ENCODE measurements around the gene CDCA8. TPM values are rescaled to one million over a fixed set of nuclear protein-coding genes. Genes with fewer than 3 reads are reported as not detected.
"Not testable (repeated sequence)": the region's sequence is repeated elsewhere in the genome, so short reads cannot be mapped to it uniquely, and the experiment has no call there.

The CDCA8 gene
- total RNA-seq, 1 donor from 2014 or later: 41.2 TPM

DNA sequence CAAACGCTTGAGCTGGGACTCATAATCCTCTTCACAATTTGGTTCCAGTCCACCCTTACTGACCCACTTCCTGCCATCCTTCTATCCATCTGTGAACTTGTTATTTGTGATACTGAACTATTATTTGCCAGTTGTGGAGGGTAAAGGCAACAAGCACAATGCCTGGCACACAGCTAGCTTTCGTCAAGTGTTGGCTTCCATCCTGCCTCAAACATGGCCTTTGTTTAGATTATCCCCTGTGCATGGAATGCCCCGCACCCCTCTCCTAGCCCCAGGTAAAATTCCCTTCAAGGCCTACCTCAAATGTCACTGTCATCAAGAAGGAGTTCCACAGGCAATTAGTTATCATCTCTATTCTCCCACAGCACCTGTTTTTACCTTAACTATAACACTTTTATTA is 11.4 kb upstream of the CDCA8 start:
- Mint-ChIP-seq H3K9me3 (no peaks in the 10 kb centered on the region), H3K4me3 (ENCODE audit: low read depth) (no peak overlapping the region), H3K27ac (no peak overlapping the region), H3K27me3 (ENCODE audit: low read depth) (peaks cover 5% of the 10 kb centered on the region), H3K4me1 (ENCODE audit: low read depth) (peaks cover 6% of the 10 kb centered on the region), H3K36me3 (ENCODE audit: low read depth) (peaks cover 30% of the 10 kb centered on the region)
- DNase-seq (ENCODE audit: low spot score): no peak
- intact Hi-C loops (cut with micrococcal nuclease): no loop called here

DNA sequence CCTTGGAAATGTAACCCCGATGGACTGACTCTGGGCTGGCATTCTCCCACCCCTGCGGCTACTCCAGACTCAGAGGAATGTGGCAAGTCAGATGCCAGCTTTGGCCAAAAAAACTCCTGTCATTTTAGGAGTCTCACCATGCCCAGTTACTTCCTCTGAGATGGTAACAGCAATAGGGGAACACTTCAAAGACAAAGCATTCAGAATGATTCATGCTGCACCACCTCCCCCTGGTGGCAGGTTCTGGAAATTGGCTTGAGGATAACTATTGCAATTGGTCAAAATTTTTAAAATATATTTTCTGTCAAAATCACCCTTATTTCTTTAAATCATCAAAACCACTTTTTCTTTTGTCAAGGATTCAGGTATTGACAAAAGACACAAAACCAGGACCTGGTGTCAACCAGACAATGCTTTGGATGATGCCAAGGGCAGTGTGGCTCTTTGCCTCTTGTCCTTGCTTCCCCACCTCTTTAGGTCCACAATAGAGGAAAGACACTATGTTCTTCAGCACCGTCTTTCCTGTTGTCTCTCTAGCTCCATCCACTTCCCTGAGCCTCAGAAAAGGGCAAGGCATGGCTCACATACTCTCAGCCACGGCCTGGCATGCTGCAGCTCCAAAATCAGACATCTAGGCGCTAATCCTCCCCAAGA is 9.9 kb upstream of the CDCA8 start:
- intact Hi-C loops (cut with micrococcal nuclease): loop anchor here (1.0 to 2.0 kb wide), 3 partner anchors 79 to 122 kb away; partner anchors contain the start of gene GNL2
- no peak overlapping the region for H3K4me3 Mint-ChIP-seq (ENCODE audit: low read depth)
- H3K27me3 Mint-ChIP-seq (ENCODE audit: low read depth): no peaks in the 10 kb centered on the region
- H3K36me3 Mint-ChIP-seq (ENCODE audit: low read depth): peaks cover 40% of the 10 kb centered on the region
- no peak overlapping the region for H3K27ac Mint-ChIP-seq
- peaks cover 3% of the 10 kb centered on the region for H3K4me1 Mint-ChIP-seq (ENCODE audit: low read depth)
- peak; percentile 56 for DNase-seq (ENCODE audit: low spot score)
- no peaks in the 10 kb centered on the region for H3K9me3 Mint-ChIP-seq

DNA sequence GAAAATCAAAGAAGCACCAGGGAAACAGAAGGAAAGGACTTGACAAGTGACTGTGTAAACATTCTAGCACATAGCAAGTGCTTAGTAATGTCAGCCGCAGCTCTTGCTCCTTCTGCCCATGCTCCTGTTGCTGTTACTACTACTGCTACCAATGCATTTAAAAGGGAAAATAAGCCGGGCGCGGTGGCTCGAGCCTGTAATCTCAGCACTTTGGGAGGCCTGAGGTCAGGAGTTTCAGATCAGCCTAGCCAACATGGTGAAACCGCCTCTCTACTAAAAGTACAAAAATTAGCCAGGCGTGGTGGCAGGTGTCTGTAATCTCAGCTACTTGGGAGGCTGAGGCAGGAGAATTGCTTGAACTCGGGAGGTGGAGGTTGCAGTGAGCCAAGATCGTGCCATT is 8.1 kb upstream of the CDCA8 start:
- H3K9me3 Mint-ChIP-seq; H3K27ac Mint-ChIP-seq; intact Hi-C loops (cut with micrococcal nuclease); H3K27me3 Mint-ChIP-seq (ENCODE audit: low read depth); DNase-seq (ENCODE audit: low spot score); H3K4me3 Mint-ChIP-seq (ENCODE audit: low read depth): not testable (repeated sequence)
- Mint-ChIP-seq H3K4me1 (ENCODE audit: low read depth) (peaks cover 11% of the 10 kb centered on the region), H3K36me3 (ENCODE audit: low read depth) (peaks cover 49% of the 10 kb centered on the region)

- Mint-ChIP-seq H3K9me3 (no peaks in the 10 kb centered on the region), H3K36me3 (ENCODE audit: low read depth) (peaks cover 57% of the 10 kb centered on the region), H3K27me3 (ENCODE audit: low read depth) (no peaks in the 10 kb centered on the region), H3K4me1 (ENCODE audit: low read depth) (peaks cover 19% of the 10 kb centered on the region), H3K27ac (no peak overlapping the region), H3K4me3 (ENCODE audit: low read depth) (no peak overlapping the region)
- intact Hi-C loops (cut with micrococcal nuclease): loop anchor here (5.0 kb wide), 1 partner anchor 228 kb away; no protein-coding TSS in a partner anchor
- DNase-seq (ENCODE audit: low spot score): no peak
Observed at GRCh38 chr1:37685722-37686121, 6.6 kb upstream of the CDCA8 start.

GRCh38 chr1:37687764-37688163 is 4.6 kb upstream of the CDCA8 start:
- not testable (repeated sequence) for H3K27me3 Mint-ChIP-seq (ENCODE audit: low read depth); DNase-seq (ENCODE audit: low spot score); H3K27ac Mint-ChIP-seq; H3K4me3 Mint-ChIP-seq (ENCODE audit: low read depth); H3K9me3 Mint-ChIP-seq
- intact Hi-C loops (cut with micrococcal nuclease): loop anchor here (5.0 kb wide), 1 partner anchor 230 kb away; no protein-coding TSS in a partner anchor
- Mint-ChIP-seq H3K4me1 (ENCODE audit: low read depth) (peaks cover 26% of the 10 kb centered on the region), H3K36me3 (ENCODE audit: low read depth) (peaks cover 57% of the 10 kb centered on the region)

GRCh38 chr1:37688926-37689325 is 3.4 kb upstream of the CDCA8 start:
- no peaks in the 10 kb centered on the region for H3K27me3 Mint-ChIP-seq (ENCODE audit: low read depth)
- no peak overlapping the region for H3K27ac Mint-ChIP-seq
- DNase-seq (ENCODE audit: low spot score): no peak
- intact Hi-C loops (cut with micrococcal nuclease): loop anchor here (5.0 kb wide), 1 partner anchor 232 kb away; no protein-coding TSS in a partner anchor
- peaks cover 48% of the 10 kb centered on the region for H3K36me3 Mint-ChIP-seq (ENCODE audit: low read depth)
- H3K9me3 Mint-ChIP-seq: no peaks in the 10 kb centered on the region
- H3K4me1 Mint-ChIP-seq (ENCODE audit: low read depth): peaks cover 26% of the 10 kb centered on the region
- H3K4me3 Mint-ChIP-seq (ENCODE audit: low read depth): peak overlapping the region; percentile 94

- H3K4me1 Mint-ChIP-seq (ENCODE audit: low read depth): peaks cover 32% of the 10 kb centered on the region
- peak; percentile 26 for DNase-seq (ENCODE audit: low spot score)
- no peaks in the 10 kb centered on the region for H3K9me3 Mint-ChIP-seq
- H3K36me3 Mint-ChIP-seq (ENCODE audit: low read depth): peaks cover 48% of the 10 kb centered on the region
- peak overlapping the region; percentile 94 for H3K4me3 Mint-ChIP-seq (ENCODE audit: low read depth)
- H3K27me3 Mint-ChIP-seq (ENCODE audit: low read depth): no peaks in the 10 kb centered on the region
- peak overlapping the region; percentile 87 for H3K27ac Mint-ChIP-seq
- intact Hi-C loops (cut with micrococcal nuclease): loop anchor here (2.0 to 5.0 kb wide), 5 partner anchors 95 to 301 kb away; partner anchors contain the start of genes MTF1, SF3A3 and SNIP1
Observed at GRCh38 chr1:37691497-37692077, 729 bp upstream of the CDCA8 start.

- Mint-ChIP-seq H3K4me1 (ENCODE audit: low read depth) (peaks cover 39% of the 10 kb centered on the region), H3K27ac (peak overlapping the region; percentile 87), H3K4me3 (ENCODE audit: low read depth) (peak overlapping the region; percentile 94)
Observed at GRCh38 chr1:37692834-37693175, 489 bp downstream of the CDCA8 start.

GRCh38 chr1:37697090-37697489 is 4.8 kb downstream of the CDCA8 start:
- Mint-ChIP-seq H3K27ac (no peak overlapping the region), H3K4me3 (ENCODE audit: low read depth) (no peak overlapping the region), H3K36me3 (ENCODE audit: low read depth) (peaks cover 70% of the 10 kb centered on the region), H3K9me3 (no peaks in the 10 kb centered on the region), H3K4me1 (ENCODE audit: low read depth) (peaks cover 23% of the 10 kb centered on the region), H3K27me3 (ENCODE audit: low read depth) (no peaks in the 10 kb centered on the region)
- no peak for DNase-seq (ENCODE audit: low spot score)
- intact Hi-C loops (cut with micrococcal nuclease): no loop called here

More at GRCh38 chr1:37692834-37693175, 489 bp downstream of the CDCA8 start:
- intact Hi-C loops (cut with micrococcal nuclease): loop anchor here (5.0 kb wide), 2 partner anchors 216 to 299 kb away; partner anchors contain the start of gene SF3A3
- Mint-ChIP-seq H3K36me3 (ENCODE audit: low read depth) (peaks cover 52% of the 10 kb centered on the region), H3K9me3 (no peaks in the 10 kb centered on the region), H3K27me3 (ENCODE audit: low read depth) (no peaks in the 10 kb centered on the region)
- DNase-seq (ENCODE audit: low spot score): no peak

DNA sequence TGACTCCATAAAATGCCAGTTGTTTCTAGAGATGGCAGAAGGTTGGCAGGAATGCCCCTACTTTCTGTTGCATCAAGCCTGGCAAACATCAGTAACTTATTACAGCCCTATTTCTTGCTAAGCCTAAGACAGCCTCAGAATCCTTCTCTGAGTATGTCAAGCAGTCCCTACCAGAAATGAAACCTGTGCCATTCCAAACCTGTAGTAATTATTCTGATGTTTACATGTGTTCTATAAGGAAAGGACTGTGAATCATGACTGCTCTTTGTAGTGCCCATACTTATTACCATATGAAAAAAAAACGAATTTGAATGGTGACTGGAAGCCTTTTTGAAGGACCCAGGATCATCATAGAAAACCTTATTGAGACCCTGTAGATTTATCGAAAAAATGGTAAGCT is 5.4 kb downstream of the CDCA8 start:
- H3K27ac Mint-ChIP-seq: peak overlapping the region; percentile 46
- peaks cover 70% of the 10 kb centered on the region for H3K36me3 Mint-ChIP-seq (ENCODE audit: low read depth)
- intact Hi-C loops (cut with micrococcal nuclease): no loop called here
- no peak for DNase-seq (ENCODE audit: low spot score)
- no peaks in the 10 kb centered on the region for H3K27me3 Mint-ChIP-seq (ENCODE audit: low read depth)
- no peaks in the 10 kb centered on the region for H3K9me3 Mint-ChIP-seq
- peaks cover 23% of the 10 kb centered on the region for H3K4me1 Mint-ChIP-seq (ENCODE audit: low read depth)
- no peak overlapping the region for H3K4me3 Mint-ChIP-seq (ENCODE audit: low read depth)

GRCh38 chr1:37699147-37699546 is 6.8 kb downstream of the CDCA8 start:
- no peak for DNase-seq (ENCODE audit: low spot score)
- H3K27ac Mint-ChIP-seq: peak overlapping the region; percentile 61
- H3K36me3 Mint-ChIP-seq (ENCODE audit: low read depth): peaks cover 78% of the 10 kb centered on the region
- intact Hi-C loops (cut with micrococcal nuclease): no loop called here
- no peaks in the 10 kb centered on the region for H3K9me3 Mint-ChIP-seq
- H3K4me1 Mint-ChIP-seq (ENCODE audit: low read depth): peaks cover 22% of the 10 kb centered on the region
- no peak overlapping the region for H3K4me3 Mint-ChIP-seq (ENCODE audit: low read depth)
- no peaks in the 10 kb centered on the region for H3K27me3 Mint-ChIP-seq (ENCODE audit: low read depth)

DNA sequence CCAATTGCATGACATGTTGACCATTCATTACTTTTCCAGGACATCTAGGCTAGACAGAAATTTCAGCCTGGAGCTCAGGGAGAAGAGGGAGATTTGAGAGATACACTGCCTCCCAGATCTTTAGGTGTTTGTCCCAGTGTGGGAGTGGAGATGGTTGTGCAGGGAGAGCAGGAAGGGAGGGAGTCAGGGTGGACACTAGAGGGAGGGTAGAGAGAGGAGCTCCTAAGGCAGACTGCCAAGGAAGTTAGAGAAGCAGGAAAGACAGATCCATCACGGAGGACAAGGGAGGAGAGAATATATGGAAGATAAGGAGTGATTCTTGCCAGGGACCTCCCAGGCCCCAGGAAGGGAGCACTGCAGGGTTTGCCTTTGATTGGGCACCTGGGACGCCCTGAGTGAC is 8.7 kb downstream of the CDCA8 start:
- intact Hi-C loops (cut with micrococcal nuclease): no loop called here
- no peaks in the 10 kb centered on the region for H3K27me3 Mint-ChIP-seq (ENCODE audit: low read depth)
- H3K27ac Mint-ChIP-seq: no peak overlapping the region
- no peak overlapping the region for H3K4me3 Mint-ChIP-seq (ENCODE audit: low read depth)
- H3K4me1 Mint-ChIP-seq (ENCODE audit: low read depth): peaks cover 17% of the 10 kb centered on the region
- peaks cover 76% of the 10 kb centered on the region for H3K36me3 Mint-ChIP-seq (ENCODE audit: low read depth)
- no peak for DNase-seq (ENCODE audit: low spot score)
- no peaks in the 10 kb centered on the region for H3K9me3 Mint-ChIP-seq

- no peak overlapping the region for H3K27ac Mint-ChIP-seq
- intact Hi-C loops (cut with micrococcal nuclease): no loop called here
- DNase-seq (ENCODE audit: low spot score): no peak
- H3K4me3 Mint-ChIP-seq (ENCODE audit: low read depth): no peak overlapping the region
- peaks cover 80% of the 10 kb centered on the region for H3K36me3 Mint-ChIP-seq (ENCODE audit: low read depth)
- H3K4me1 Mint-ChIP-seq (ENCODE audit: low read depth): peaks cover 7% of the 10 kb centered on the region
- no peaks in the 10 kb centered on the region for H3K27me3 Mint-ChIP-seq (ENCODE audit: low read depth)
- no peaks in the 10 kb centered on the region for H3K9me3 Mint-ChIP-seq
Observed at GRCh38 chr1:37703061-37703460, 10.7 kb downstream of the CDCA8 start.
